Activated CD4-positive, alpha-beta T cell treated with anti-CD3 and anti-CD28 coated beads, Interleukin-2, amount 10 ng/mL, durations not matched to agents 7 days and 5 days (primary cell): ENCODE results near the gene CFAP299. TPM values are rescaled to one million over a fixed set of nuclear protein-coding genes. Genes with fewer than 3 reads are reported as not detected.
"Not testable (repeated sequence)": the region's sequence is repeated elsewhere in the genome, so short reads cannot be mapped to it uniquely, and the experiment has no call there.

ENCODE experiments used
- CTCF ChIA-PET: fragments of 350-600 bp; sonication (Branson Sonifier 250); formaldehyde crosslinking; loops from one replicate; lab custom pipeline; 2021; ENCODE audit warnings: antibody characterized with exemption; lab: Charles Lee
- POLR2A ChIA-PET: fragments of 350-600 bp; sonication (Branson Sonifier 250); formaldehyde crosslinking; loops from one replicate; lab custom pipeline; 2021; ENCODE audit warnings: antibody characterized with exemption; lab: Charles Lee
- DNase-seq: peaks from one replicate; pipeline ENCODE4 v3.0.0-alpha.2; 2020
- H3K27ac Mint-ChIP-seq: one replicate; pipeline ENCODE4 v1.8.0; 2021; ENCODE audit warnings: mild to moderate bottlenecking, moderate library complexity, mixed read lengths
- H3K27me3 Mint-ChIP-seq: one replicate; pipeline ENCODE4 v1.8.0; 2021; ENCODE audit warnings: mixed read lengths
- H3K36me3 Mint-ChIP-seq: one replicate; pipeline ENCODE4 v1.8.0; 2021; ENCODE audit warnings: low read depth, mixed read lengths
- H3K4me1 Mint-ChIP-seq: one replicate; pipeline ENCODE4 v1.8.0; 2021; ENCODE audit warnings: mixed read lengths
- H3K4me3 Mint-ChIP-seq: one replicate; pipeline ENCODE4 v1.8.0; 2021; ENCODE audit warnings: mild to moderate bottlenecking, moderate library complexity, mixed read lengths
- H3K9me3 Mint-ChIP-seq: one replicate; pipeline ENCODE4 v1.8.0; 2021; ENCODE audit warnings: mixed read lengths
- total RNA-seq, 2 experiments: library from RNA; stranded (reverse); gene quantifications; one replicate each; pipeline ENCODE4 v1.2.3, GENCODE V29; 2021

The CFAP299 gene
- not detected for total RNA-seq

- peaks cover 13% of the 10 kb centered on the region for H3K4me1 Mint-ChIP-seq
- DNase-seq, result peak; percentile 70
- ChIA-PET POLR2A (no interaction called here), CTCF (no interaction called here)
- peak within 1 kb of the TSS; percentile 74 for H3K4me3 Mint-ChIP-seq
- H3K27ac Mint-ChIP-seq, result no peak within 1 kb of the TSS
- no peaks in the 10 kb centered on the region for H3K9me3 Mint-ChIP-seq
- H3K27me3 Mint-ChIP-seq, result peaks cover 19% of the 10 kb centered on the region
- H3K36me3 Mint-ChIP-seq, result no peaks in the 10 kb centered on the region
Measured at GRCh38 chr4:80335554-80336358, at the start of gene CFAP299. TSS of gene CFAP299 (plus strand) at chr4:80335730.

- H3K4me3 Mint-ChIP-seq, result no peak overlapping the region
- peaks cover 7% of the 10 kb centered on the region for H3K27me3 Mint-ChIP-seq
- H3K9me3 Mint-ChIP-seq, result no peaks in the 10 kb centered on the region
- no peaks in the 10 kb centered on the region for H3K36me3 Mint-ChIP-seq
- no peaks in the 10 kb centered on the region for H3K4me1 Mint-ChIP-seq
- no peak for DNase-seq
- H3K27ac Mint-ChIP-seq, result no peak overlapping the region
- POLR2A ChIA-PET, result no interaction called here
- CTCF ChIA-PET, result no interaction called here
Measured at GRCh38 chr4:80286451-80286850, 49.1 kb upstream of the CFAP299 start.

- H3K9me3 Mint-ChIP-seq, CTCF ChIA-PET, H3K4me3 Mint-ChIP-seq, POLR2A ChIA-PET, H3K36me3 Mint-ChIP-seq, H3K27me3 Mint-ChIP-seq, H3K27ac Mint-ChIP-seq, DNase-seq, H3K4me1 Mint-ChIP-seq: not testable (repeated sequence)
Measured at GRCh38 chr4:80290665-80291064, 44.9 kb upstream of the CFAP299 start.

GRCh38 chr4:80294206-80294605 is 41.3 kb upstream of the CFAP299 start:
- no peaks in the 10 kb centered on the region for H3K27me3 Mint-ChIP-seq
- no peaks in the 10 kb centered on the region for H3K4me1 Mint-ChIP-seq
- H3K27ac Mint-ChIP-seq, result no peak overlapping the region
- no peaks in the 10 kb centered on the region for H3K36me3 Mint-ChIP-seq
- CTCF ChIA-PET, result no interaction called here
- POLR2A ChIA-PET, result no interaction called here
- H3K4me3 Mint-ChIP-seq, result no peak overlapping the region
- no peaks in the 10 kb centered on the region for H3K9me3 Mint-ChIP-seq
- no peak for DNase-seq

- Mint-ChIP-seq H3K4me3 (no peak overlapping the region), H3K27ac (no peak overlapping the region), H3K4me1 (no peaks in the 10 kb centered on the region), H3K36me3 (no peaks in the 10 kb centered on the region), H3K27me3 (no peaks in the 10 kb centered on the region), H3K9me3 (no peaks in the 10 kb centered on the region)
- CTCF ChIA-PET, result no interaction called here
- DNase-seq, result no peak
- POLR2A ChIA-PET, result no interaction called here
Measured at GRCh38 chr4:80295336-80295735, 40.2 kb upstream of the CFAP299 start.

GRCh38 chr4:80295826-80296225 is 39.7 kb upstream of the CFAP299 start:
- H3K4me1 Mint-ChIP-seq, result no peaks in the 10 kb centered on the region
- no peak overlapping the region for H3K27ac Mint-ChIP-seq
- H3K9me3 Mint-ChIP-seq, result no peaks in the 10 kb centered on the region
- POLR2A ChIA-PET, result no interaction called here
- DNase-seq, result no peak
- CTCF ChIA-PET, result no interaction called here
- H3K27me3 Mint-ChIP-seq, result no peaks in the 10 kb centered on the region
- no peaks in the 10 kb centered on the region for H3K36me3 Mint-ChIP-seq
- H3K4me3 Mint-ChIP-seq, result no peak overlapping the region

GRCh38 chr4:80301884-80302283 is 33.6 kb upstream of the CFAP299 start:
- Mint-ChIP-seq H3K27me3 (peaks cover 4% of the 10 kb centered on the region), H3K36me3 (no peaks in the 10 kb centered on the region), H3K4me1 (no peaks in the 10 kb centered on the region), H3K27ac (no peak overlapping the region), H3K9me3 (peaks cover 6% of the 10 kb centered on the region), H3K4me3 (no peak overlapping the region)
- no peak for DNase-seq
- ChIA-PET POLR2A (no interaction called here), CTCF (interaction anchor here (0.6 kb wide), 1 partner anchor 13 kb away, joined by 3 read pairs; no protein-coding TSS in a partner anchor)

- Mint-ChIP-seq H3K4me1 (no peaks in the 10 kb centered on the region), H3K36me3 (no peaks in the 10 kb centered on the region), H3K27me3 (peaks cover 10% of the 10 kb centered on the region), H3K4me3 (no peak overlapping the region), H3K27ac (no peak overlapping the region), H3K9me3 (peaks cover 6% of the 10 kb centered on the region)
- CTCF ChIA-PET, result interaction anchor here (0.6 to 1.2 kb wide), 3 partner anchors 14 to 664 kb away, joined by 3 read pairs; no protein-coding TSS in a partner anchor
- POLR2A ChIA-PET, result no interaction called here
- DNase-seq, result no peak
Measured at GRCh38 chr4:80302616-80303223, 32.8 kb upstream of the CFAP299 start.

GRCh38 chr4:80305466-80305865 is 30.1 kb upstream of the CFAP299 start:
- peaks cover 26% of the 10 kb centered on the region for H3K27me3 Mint-ChIP-seq
- no peaks in the 10 kb centered on the region for H3K36me3 Mint-ChIP-seq
- H3K4me3 Mint-ChIP-seq, result no peak overlapping the region
- no peak overlapping the region for H3K27ac Mint-ChIP-seq
- H3K9me3 Mint-ChIP-seq, result peaks cover 6% of the 10 kb centered on the region
- ChIA-PET POLR2A (no interaction called here), CTCF (no interaction called here)
- no peaks in the 10 kb centered on the region for H3K4me1 Mint-ChIP-seq
- DNase-seq, result no peak

GRCh38 chr4:80306260-80306659 is 29.3 kb upstream of the CFAP299 start:
- H3K27me3 Mint-ChIP-seq, result peaks cover 26% of the 10 kb centered on the region
- H3K9me3 Mint-ChIP-seq, result peaks cover 6% of the 10 kb centered on the region
- POLR2A ChIA-PET, result no interaction called here
- DNase-seq, result no peak
- H3K4me3 Mint-ChIP-seq, result no peak overlapping the region
- CTCF ChIA-PET, result no interaction called here
- no peaks in the 10 kb centered on the region for H3K4me1 Mint-ChIP-seq
- no peaks in the 10 kb centered on the region for H3K36me3 Mint-ChIP-seq
- no peak overlapping the region for H3K27ac Mint-ChIP-seq

- Mint-ChIP-seq H3K27me3 (peaks cover 29% of the 10 kb centered on the region), H3K9me3 (no peaks in the 10 kb centered on the region), H3K27ac (no peak overlapping the region), H3K4me3 (no peak overlapping the region), H3K36me3 (no peaks in the 10 kb centered on the region), H3K4me1 (no peaks in the 10 kb centered on the region)
- POLR2A ChIA-PET, result no interaction called here
- no peak for DNase-seq
- CTCF ChIA-PET, result no interaction called here
Measured at GRCh38 chr4:80307183-80307735, 28.3 kb upstream of the CFAP299 start.

GRCh38 chr4:80307774-80308465 is 27.6 kb upstream of the CFAP299 start:
- Mint-ChIP-seq H3K4me3 (no peak overlapping the region), H3K27me3 (peaks cover 29% of the 10 kb centered on the region), H3K27ac (no peak overlapping the region), H3K36me3 (no peaks in the 10 kb centered on the region), H3K9me3 (no peaks in the 10 kb centered on the region), H3K4me1 (no peaks in the 10 kb centered on the region)
- ChIA-PET POLR2A (no interaction called here), CTCF (no interaction called here)
- DNase-seq, result no peak

- Mint-ChIP-seq H3K27me3 (peaks cover 29% of the 10 kb centered on the region), H3K4me3 (no peak overlapping the region), H3K9me3 (no peaks in the 10 kb centered on the region), H3K4me1 (no peaks in the 10 kb centered on the region), H3K27ac (no peak overlapping the region), H3K36me3 (no peaks in the 10 kb centered on the region)
- ChIA-PET POLR2A (no interaction called here), CTCF (no interaction called here)
- no peak for DNase-seq
Measured at GRCh38 chr4:80308466-80308822, 27.1 kb upstream of the CFAP299 start.
